ENCODE results near the gene ALG14.
"Not testable (repeated sequence)": the region's sequence is repeated elsewhere in the genome, so short reads cannot be mapped to it uniquely, and the experiment has no call there.

The ALG14 gene

GRCh38 chr1:94998748-94999147, 74.0 kb downstream of the ALG14 start:
- H3K4me3 ChIP-seq (ENCODE audit: low read length), result no peak overlapping the region
- no peak for TF ChIP-seq ZNF274 (IDR thresholded peaks at IDR 0.05; ENCODE audit: low read depth, low read length)

DNA sequence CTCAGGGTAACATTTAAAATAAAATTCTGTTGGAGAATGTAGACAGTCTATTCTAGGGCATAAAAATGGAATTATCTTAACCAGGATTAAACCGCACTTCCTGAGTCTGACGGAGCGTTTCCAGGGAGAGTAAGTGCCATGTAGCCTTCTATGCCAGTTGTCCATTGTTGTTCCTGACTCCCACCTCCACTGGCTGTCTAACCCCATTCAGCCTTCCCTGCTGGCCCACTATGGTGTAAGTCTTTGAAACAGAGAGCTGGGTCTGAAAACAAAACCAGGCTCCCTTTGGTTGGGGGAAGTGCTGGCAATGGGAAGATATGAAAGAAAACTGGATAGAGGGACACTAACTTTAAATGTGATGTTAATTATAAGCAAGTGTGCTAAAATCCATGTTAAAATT, 74.6 kb downstream of the ALG14 start:
- H3K4me3 ChIP-seq (ENCODE audit: low read length), result no peak overlapping the region
- no peak for TF ChIP-seq ZNF274 (IDR thresholded peaks at IDR 0.05; ENCODE audit: low read depth, low read length)

DNA sequence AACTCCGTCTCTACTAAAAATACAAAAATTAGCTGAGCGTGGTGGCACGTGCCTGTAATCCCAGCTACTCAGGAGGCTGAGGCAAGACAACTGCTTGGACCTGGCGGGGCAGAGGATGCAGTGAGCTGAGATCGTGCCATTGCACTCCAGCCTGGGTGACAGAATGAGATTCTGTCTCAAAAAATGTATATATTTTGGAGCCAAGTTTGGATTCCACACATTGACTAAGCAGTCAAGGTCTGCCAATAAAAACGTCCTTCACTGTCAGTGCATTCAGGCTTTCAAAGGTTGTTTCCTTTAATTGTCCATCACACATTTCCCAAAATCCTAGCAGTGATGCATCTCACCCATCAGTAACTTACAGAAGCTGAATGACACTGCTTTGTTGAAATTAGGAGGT, 77.2 kb downstream of the ALG14 start:
- H3K4me3 ChIP-seq (ENCODE audit: low read length), result not testable (repeated sequence)

DNA sequence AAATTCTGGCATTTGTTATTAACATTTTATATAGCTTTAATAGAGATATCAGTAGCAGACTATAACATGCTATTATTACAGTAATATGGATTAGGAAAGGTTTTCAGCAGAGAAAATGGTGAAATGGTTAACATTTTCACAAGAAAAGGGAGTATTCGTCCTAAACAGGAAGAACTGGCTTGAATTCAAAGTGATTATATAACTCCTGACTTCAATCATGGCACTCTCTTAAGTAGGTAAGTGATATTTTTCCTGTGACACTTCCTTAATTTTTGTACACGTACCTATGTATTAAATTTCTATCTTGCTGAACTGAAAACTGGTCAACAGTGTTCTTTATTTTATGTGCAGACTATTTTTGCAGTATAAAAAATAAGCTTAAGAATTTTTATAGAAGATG, 77.9 kb downstream of the ALG14 start:
- H3K4me3 ChIP-seq (ENCODE audit: low read length), result no peak overlapping the region
- no peak for TF ChIP-seq ZNF274 (IDR thresholded peaks at IDR 0.05; ENCODE audit: low read depth, low read length)

GRCh38 chr1:94993931-94994645, 78.7 kb downstream of the ALG14 start:
- no peak overlapping the region for H3K4me3 ChIP-seq (ENCODE audit: low read length)
- TF ChIP-seq ZNF274 (IDR thresholded peaks at IDR 0.05; ENCODE audit: low read depth, low read length), result no peak

DNA sequence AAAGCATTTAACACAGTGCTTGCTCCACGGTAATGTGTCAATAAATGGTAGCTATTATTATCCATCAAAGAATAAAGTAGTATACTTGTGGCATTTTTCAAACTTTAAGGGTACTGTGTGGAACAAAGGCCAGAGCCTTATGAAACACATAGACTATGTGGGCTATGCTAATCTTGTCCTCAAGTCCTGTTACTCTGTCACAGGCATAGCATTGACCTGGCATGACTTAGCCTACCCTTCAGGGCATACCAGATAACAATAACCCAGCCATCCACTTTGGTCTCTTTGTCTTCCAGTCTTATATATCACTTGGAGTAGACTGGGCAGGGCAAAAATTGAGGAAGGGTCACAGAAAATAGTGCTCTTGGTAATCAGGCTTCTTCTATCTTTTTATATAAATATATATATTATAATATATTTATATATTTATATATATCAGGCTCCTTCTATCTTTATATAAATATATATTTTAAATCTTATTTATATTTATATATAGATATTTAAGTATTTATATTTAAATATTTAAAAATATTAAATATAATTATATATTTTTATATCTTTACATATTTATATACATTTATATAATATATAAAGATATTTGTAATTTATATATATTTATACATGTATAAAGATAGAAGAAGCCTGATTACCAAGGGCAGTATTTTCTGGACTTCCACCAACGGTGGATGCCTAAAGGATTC, 79.7 kb downstream of the ALG14 start:
- no peak overlapping the region for H3K4me3 ChIP-seq (ENCODE audit: low read length)
- no peak for TF ChIP-seq ZNF274 (IDR thresholded peaks at IDR 0.05; ENCODE audit: low read depth, low read length)

GRCh38 chr1:94992161-94992560, 80.6 kb downstream of the ALG14 start:
- H3K4me3 ChIP-seq (ENCODE audit: low read length), result no peak overlapping the region
- no peak for TF ChIP-seq ZNF274 (IDR thresholded peaks at IDR 0.05; ENCODE audit: low read depth, low read length)

DNA sequence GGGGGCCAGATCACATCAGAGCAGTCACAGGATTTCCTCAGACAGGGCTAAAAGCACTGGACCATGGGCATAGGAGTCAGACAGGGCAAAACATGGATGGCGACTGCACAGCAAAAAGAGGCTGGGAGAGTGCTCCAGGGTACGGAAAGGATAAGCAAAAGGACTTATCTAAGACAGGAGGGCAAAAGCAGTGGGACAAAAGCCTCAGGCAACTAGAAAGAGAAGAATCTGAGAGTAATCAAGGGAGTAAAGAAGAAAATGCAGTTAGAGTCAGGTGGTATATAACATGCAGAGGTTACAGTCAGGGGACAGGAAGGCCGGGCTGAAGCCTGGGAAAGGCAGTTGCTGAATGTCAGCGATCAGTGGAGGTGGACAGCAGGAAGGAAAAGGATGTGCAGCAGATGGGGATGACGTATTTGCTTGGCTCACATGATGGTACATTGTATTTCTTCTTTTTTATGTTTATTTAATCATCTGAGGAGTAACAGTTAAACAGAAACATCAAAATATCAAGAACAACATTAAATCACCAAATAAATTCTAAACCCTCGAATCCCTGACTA, 82.8 kb downstream of the ALG14 start:
- no peak for TF ChIP-seq ZNF274 (IDR thresholded peaks at IDR 0.05; ENCODE audit: low read depth, low read length)
- no peak overlapping the region for H3K4me3 ChIP-seq (ENCODE audit: low read length)

DNA sequence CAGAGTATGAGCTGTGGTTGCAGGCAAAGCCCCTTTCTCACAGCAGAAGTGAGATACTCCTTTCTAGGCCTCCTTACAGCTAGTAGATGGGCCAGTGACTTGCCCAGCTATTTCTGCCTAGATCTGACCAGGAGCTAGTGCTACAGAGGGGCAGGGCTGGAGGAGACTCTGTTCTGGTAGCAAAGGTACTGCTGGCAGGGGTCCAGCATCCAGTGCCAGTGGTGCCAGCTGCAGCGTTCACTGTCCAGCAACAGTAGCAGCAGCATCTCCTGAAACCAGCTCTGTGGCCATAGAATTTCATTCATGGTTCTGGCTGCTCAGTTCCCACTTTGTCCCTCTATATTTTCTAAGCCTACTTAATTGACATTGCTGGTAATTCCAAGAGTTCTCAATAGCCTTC, 83.4 kb downstream of the ALG14 start:
- no peak overlapping the region for H3K4me3 ChIP-seq (ENCODE audit: low read length)
- no peak for TF ChIP-seq ZNF274 (IDR thresholded peaks at IDR 0.05; ENCODE audit: low read depth, low read length)

DNA sequence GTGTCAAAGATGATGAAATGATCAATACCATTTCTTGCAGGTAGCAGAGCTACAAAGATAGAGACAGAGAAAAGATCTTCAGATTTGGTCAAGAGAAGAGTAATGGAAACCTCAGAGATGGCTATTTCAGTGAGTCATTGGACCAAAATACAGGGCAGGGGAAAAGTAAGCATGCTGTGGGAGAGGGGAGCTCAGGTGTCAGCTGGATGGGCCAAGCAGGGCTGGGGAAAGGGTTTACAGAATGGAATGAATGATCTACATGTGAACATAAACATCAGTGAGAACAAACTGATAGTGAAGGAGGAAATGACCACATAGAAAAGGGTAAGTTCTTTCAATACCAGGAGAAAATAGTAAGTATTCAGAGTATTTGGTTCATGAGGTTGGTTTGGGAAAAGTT, 84.4 kb downstream of the ALG14 start:
- no peak overlapping the region for H3K4me3 ChIP-seq (ENCODE audit: low read length)
- no peak for TF ChIP-seq ZNF274 (IDR thresholded peaks at IDR 0.05; ENCODE audit: low read depth, low read length)

DNA sequence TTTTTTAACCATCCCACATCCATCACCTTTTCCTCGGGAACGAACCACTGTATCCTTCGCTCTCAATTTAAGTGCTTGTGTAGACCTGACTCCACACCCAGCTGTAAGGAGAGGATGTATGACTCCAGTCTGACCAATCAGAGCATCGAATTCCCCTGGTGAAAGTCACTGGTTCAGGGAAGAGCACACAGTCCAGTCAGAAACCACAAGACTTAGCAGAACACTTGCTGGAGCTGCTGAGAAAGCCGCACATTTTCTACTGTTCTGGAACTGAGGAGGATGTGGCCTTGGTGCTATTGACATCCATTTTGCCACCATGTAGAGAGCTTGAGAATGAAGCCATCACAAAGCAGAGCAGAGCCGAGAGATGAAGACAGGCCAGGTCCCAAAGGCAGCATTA, 86.0 kb downstream of the ALG14 start:
- no peak for TF ChIP-seq ZNF274 (IDR thresholded peaks at IDR 0.05; ENCODE audit: low read depth, low read length)
- H3K4me3 ChIP-seq (ENCODE audit: low read length), result no peak overlapping the region

- TF ChIP-seq ZNF274 (IDR thresholded peaks at IDR 0.05; ENCODE audit: low read depth, low read length), result no peak
Measured at GRCh38 chr1:94983171-94983739, 89.5 kb downstream of the ALG14 start.

GRCh38 chr1:94982398-94982797, 90.4 kb downstream of the ALG14 start:
- TF ChIP-seq ZNF274 (IDR thresholded peaks at IDR 0.05; ENCODE audit: low read depth, low read length), result no peak
- H3K4me3 ChIP-seq (ENCODE audit: low read length), result no peak overlapping the region

More at GRCh38 chr1:94983171-94983739, 89.5 kb downstream of the ALG14 start:
- no peak overlapping the region for H3K4me3 ChIP-seq (ENCODE audit: low read length)

DNA sequence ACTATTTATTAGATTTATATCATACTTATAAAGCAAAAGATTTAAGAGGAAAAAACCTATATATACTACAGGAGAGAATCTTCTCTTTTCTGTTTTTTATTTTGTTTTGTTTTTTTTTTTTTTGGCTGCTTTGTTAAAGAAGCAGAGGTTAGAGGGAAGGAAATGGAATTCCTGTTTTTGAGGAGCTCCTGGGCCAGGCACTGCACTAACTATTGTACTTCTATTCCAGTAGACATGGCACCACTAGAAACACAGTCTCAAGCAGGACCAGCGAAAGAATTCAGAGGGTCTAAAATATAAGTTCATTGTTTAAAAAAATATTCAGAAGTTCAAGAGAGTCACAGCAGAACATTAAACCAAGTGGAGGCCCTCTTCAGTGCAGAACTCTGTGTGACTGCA, 91.2 kb downstream of the ALG14 start:
- H3K4me3 ChIP-seq (ENCODE audit: low read length), result no peak overlapping the region
- TF ChIP-seq ZNF274 (IDR thresholded peaks at IDR 0.05; ENCODE audit: low read depth, low read length), result no peak
